GM19397 (cell line): Measurements from ENCODE around the gene OPA3.

ENCODE experiments used
- ATAC-seq: cut with Tn5 transposase; IDR thresholded peaks from one replicate; pipeline ENCODE4 v1.9.1; 2021; ENCODE audit warnings: mild to moderate bottlenecking, moderate library complexity; ENCODE audit not compliant: unreplicated experiment

Gene OPA3

GRCh38 chr19:45484273-45484945, 100.2 kb downstream of the OPA3 start:
- no peak for ATAC-seq

- ATAC-seq: no peak
Measured at GRCh38 chr19:45483033-45483432, 101.6 kb downstream of the OPA3 start.

DNA sequence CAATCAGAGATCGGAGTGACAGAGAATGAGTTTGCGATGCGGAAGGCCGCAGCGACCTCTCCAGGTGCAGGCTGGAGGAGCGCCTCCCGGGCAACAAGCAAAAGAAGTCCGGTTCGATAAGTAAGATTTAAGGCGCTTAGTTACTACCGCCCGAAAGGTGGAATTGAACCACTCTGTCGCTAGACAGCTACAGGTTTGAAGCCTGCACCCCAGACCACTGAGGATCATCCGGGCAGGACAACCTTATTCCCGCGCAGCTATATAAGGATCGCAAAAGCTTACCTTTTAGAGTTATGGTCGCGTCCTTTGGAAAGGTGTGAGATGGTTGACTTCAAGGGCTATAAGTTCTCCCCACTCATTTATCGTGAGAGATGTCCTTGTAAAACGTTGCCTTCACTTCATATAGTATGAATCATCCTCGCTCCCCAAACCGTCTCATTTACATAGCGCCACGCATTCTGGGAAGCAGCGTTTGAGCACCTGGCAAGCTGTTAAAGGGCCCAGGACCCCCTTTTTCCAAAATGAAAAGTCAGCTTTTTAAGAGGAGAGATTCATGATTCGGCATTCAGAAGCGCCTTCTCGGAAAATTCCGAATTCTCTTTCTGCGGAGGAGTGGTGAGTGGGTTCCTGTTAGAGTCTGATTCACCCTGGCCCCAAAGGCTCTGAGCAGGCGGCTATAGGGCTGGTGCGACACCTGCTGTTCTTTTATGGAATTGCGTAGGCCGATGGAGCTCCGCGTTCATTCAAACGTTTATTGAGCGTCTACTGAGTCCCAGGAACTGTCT, 106.0 kb downstream of the OPA3 start:
- ATAC-seq: peak; percentile 71

DNA sequence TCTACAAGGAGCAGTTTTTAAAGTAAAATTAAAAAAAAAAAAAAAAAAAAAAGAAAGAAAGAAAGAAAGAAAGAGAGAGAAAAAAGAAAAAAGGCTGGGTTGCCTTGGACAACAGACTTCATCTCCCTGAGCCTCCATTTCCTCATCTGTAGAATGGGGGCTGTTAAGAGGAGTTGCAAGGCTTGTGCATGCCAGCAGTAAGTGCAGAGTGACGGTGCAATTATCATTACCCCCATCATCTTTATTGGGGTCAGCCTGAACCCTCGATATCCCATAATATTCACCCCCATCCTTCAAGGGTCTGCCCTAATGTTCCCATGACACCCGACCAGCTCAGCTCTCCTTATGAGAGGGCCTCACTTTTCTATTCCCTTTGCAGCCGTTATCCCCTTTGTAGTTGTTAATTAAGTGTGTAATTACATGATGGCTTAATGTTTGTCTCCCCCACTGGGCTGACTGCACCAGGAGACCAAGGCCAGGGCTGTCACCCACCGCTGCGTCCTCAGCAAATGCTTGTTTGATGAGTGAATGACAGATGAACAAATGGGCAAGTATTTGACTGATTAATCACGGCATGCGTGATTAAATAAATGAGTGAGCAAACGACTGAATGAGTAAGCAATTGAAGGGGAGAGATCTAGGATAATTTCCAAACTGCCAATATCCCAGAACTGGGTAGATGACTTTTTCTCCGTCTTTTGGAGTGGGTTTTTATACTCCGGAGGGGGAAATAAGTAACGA, 106.7 kb downstream of the OPA3 start:
- ATAC-seq: no peak
